Retinal pigment epithelial cell (primary cell): Measurements from ENCODE around the gene OSBPL5.

ENCODE experiments used
- DNase-seq: peaks from one replicate; pipeline ENCODE4 v3.0.0-alpha.2; 2010; ENCODE audit warnings: low read depth
- H3K4me3 ChIP-seq: 2 replicates; pipeline ENCODE4 v1.5.1; 2011; ENCODE audit warnings: mild to moderate bottlenecking, low read length, control low read depth, moderate library complexity
- TF ChIP-seq, protein P1 (sequence below): conservative IDR thresholded peaks from 2 replicates; pipeline ENCODE4 v1.5.1; 2011; ENCODE audit warnings: low read depth, low read length, control low read depth, inconsistent platforms

OSBPL5 gene

DNA sequence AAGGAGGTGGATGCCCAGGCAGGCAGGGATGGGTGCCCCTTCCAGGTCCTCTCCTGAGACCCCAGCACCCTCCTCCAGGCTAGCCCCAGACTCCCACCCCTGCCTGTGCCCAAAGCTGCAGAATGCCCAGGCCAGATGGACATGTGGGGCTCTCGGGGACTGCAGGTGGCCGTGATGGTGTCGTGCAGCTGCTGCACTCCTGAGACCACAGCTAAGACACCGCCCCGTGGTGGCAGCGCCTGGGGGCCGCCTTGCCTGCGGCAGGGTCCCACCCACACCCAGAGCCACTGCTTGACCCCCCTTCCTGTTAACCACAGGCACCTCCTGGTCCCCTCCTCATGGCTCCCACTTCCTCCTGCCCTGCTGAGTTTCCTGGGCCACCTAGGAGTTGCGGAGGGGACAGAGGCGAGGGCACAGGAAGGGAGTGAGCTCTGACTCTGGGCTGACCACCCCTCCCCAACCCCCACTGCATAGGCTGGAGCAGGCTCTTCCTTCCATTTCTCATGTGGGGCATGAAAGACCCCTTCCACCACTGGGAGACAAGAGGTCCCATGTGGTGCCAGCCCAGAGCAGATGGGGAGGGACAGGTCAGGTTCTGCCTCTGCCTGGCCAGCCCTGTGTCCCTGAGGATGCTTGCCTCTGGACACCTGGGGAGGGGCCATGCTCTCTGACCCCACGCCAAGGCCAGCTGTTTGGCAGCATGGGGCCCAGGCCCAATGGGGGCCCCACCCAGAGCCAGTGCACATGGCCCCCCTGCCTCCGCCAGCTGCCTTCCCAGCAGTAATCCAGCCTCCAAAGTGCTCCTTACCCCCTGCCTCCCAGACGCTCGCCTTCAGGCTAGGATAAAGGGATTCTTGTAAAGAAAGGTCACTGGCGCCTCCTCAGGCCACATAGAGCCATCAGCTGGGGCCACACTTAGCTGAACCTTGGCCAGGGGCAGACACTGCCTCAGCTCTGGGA is 29.3 kb downstream of the OSBPL5 start:
- H3K4me3 ChIP-seq = no peak overlapping the region
- no peak for DNase-seq
- TF ChIP-seq, protein P1, sequence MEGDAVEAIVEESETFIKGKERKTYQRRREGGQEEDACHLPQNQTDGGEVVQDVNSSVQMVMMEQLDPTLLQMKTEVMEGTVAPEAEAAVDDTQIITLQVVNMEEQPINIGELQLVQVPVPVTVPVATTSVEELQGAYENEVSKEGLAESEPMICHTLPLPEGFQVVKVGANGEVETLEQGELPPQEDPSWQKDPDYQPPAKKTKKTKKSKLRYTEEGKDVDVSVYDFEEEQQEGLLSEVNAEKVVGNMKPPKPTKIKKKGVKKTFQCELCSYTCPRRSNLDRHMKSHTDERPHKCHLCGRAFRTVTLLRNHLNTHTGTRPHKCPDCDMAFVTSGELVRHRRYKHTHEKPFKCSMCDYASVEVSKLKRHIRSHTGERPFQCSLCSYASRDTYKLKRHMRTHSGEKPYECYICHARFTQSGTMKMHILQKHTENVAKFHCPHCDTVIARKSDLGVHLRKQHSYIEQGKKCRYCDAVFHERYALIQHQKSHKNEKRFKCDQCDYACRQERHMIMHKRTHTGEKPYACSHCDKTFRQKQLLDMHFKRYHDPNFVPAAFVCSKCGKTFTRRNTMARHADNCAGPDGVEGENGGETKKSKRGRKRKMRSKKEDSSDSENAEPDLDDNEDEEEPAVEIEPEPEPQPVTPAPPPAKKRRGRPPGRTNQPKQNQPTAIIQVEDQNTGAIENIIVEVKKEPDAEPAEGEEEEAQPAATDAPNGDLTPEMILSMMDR = no peak

DNA sequence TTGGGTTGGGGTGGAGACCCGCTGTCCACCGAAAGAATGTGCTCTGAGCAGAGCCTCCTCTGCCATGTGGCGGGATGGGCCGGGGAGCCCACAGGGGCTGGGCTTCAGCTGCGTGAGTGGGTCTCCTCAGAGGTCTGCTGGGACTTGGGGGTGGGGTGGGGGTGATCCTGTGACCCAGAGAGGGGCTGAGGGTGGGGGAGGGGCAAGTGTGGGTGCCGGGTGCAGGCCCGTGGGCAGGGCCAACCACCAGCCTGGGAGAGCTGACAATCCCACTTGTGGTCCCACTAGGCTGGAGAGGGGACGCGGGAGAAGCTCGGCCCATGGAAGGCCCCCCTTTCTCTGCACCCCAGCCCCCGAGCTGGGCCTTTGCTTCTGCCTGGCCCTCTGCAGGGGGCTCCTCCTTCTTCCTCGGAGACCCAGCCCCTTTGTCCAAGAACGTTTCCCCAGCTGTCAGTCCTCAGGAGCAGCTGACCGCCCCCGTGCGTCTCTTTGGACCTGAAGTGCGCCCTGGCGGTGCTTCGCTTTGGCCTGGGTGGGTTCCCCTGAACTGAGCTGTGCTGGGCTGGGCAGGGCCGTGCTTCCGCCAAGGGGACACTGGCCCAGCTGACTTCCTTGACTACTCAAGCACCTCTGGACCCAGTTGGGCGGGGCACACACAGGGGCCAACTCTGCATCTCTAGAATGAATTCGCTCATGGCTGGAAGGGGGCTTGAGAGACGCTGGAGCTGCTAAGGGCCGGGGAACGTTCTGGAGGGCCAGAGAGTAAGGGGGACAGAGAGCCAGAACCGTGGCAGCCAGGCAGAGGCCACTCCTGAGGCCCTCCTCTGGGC is 30.2 kb downstream of the OSBPL5 start:
- TF ChIP-seq, protein P1 = no peak
- DNase-seq = no peak
- H3K4me3 ChIP-seq = no peak overlapping the region

DNA sequence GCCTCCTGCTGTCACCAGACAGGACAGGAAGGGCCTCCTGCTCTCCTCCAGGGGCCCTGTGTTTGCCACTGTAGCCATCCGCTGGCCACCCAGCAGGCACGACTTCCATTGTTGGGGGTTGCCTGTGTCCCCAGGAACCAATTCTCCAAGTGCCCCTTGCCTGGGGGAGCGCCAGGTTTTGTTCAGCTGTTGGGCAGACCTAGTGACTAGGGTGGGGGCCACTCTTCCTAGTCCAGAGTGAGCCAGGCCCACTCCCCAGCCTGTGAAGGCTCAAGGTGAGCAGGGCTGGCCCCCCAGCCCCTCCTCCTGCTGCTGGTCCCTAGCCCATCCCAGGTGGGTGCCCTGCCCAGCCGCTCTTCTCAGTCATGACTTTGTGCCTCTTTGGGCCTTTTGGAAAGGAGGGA is 30.9 kb downstream of the OSBPL5 start:
- H3K4me3 ChIP-seq = no peak overlapping the region
- TF ChIP-seq, protein P1 = no peak
- DNase-seq = no peak

DNA sequence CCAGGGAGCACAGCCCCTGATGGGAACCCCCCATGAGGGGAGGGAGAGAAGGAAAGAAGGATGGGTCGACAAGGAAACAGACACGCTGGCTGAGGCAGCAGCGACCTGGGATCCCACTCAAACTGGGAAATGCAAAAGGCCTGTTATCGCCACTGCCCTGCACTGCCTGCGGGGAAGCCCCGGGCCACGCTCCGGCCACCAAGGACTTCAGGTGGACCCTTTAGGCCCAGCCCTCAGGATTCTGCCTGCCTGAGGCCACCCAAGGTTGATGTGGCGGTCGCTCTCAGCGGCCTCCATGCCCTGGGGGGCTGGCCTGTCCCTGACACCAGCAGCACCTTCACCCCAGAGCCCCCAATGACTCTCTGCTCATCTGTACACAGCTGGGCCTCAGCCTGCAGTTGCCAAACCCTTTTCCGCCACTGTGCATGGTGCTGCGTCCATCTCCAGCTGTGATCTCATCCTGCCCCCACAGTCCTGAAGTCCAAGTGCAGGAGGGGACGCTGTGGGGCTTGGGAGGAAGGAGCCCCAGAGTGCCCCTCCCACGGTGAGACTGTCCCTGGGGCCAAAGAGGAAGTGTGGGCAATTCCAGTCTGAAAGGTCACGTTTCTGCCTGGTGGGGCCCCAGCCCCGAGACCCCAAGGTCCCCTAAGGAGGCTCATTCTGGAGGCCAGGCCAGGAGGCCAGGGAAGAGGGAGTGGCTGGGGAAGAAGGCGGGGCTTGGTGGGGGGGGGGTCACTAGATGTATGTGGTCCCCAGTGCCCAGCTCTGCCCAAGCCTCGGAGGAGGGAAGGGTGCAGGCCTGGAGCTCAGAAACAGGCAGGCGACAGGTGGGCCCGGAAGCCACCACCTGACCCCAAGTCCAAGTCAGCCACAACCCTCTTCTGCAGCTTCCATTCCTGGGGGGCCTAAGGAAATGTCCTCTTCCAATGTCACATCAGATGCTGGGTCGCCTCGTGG is 31.6 kb downstream of the OSBPL5 start:
- DNase-seq = no peak
- H3K4me3 ChIP-seq = no peak overlapping the region
- TF ChIP-seq, protein P1 = no peak

DNA sequence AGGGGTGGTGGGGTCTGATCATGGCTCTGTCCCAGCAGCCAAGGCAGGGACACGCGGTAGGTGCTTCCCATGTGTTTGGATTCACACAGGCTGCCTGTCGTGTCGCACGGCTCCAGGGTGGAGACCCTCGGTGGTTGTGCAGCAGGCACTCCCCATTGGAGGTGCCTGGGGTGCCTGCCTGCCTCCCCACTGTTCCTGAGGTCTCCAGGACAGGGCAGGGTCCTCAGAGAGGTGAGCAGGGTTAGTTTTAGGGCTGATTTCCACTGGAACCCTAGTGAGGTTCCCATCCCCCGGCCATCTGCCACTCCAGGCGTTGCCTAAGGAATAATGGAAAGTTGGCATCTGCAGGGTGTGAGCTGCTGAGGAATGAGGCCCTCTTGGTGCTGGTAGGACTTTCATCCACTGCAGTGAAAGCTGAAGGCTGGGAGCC is 32.3 kb downstream of the OSBPL5 start:
- no peak for DNase-seq
- no peak overlapping the region for H3K4me3 ChIP-seq
- TF ChIP-seq, protein P1 = no peak

DNA sequence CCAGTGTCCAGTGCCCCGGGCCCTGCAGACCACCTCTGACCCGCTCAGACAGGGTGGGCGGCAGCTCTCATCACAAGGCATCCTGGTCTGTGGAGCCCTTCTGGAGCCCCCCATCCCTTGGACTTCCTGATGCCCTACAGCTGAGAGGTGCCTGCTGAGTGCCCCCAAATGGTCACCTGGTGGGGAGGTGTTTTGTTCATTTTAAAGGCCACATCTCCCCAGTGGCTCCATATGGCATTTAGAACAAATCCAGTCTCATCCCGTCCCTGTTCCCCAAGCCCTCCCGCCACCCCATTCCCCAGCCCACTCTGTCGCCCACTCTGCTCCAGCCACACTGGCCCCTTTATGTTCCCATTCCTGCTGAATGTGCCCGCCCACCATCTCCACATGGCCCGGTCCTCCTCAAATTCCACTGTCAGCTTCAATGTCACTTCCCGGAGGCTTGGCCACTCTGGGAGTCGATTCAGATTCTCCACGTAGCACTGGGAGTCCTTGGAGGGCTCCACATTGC is 32.8 kb downstream of the OSBPL5 start:
- no peak overlapping the region for H3K4me3 ChIP-seq
- TF ChIP-seq, protein P1 = no peak
- no peak for DNase-seq
